Lower lobe of right lung (tissue), 2 donors: ENCODE measurements around the gene KAT6B. TPM values are rescaled to one million over a fixed set of nuclear protein-coding genes. Genes with fewer than 3 reads are reported as not detected.

Source experiments
- ATAC-seq, 2 donors: fragments of 200-7000 bp; cut with Tn5 transposase; one replicate each; pipeline ENCODE4 v1.9.1; 2020 to 2022; ENCODE audit warnings: mild to moderate bottlenecking in 2 of 2, moderate library complexity in 2 of 2
- DNase-seq: peaks from one replicate; pipeline ENCODE4 v3.0.0-alpha.2; 2020
- H3K27ac ChIP-seq: fragments of 200-600 bp; one replicate; pipeline ENCODE4 v1.8.0; 2022
- H3K27me3 ChIP-seq: fragments of 200-600 bp; one replicate; pipeline ENCODE4 v1.8.0; 2022; ENCODE audit warnings: low read depth
- H3K36me3 ChIP-seq: fragments of 200-600 bp; one replicate; pipeline ENCODE4 v1.8.0; 2022; ENCODE audit warnings: mild to moderate bottlenecking
- H3K4me1 ChIP-seq: fragments of 200-600 bp; one replicate; pipeline ENCODE4 v1.8.0; 2022
- H3K4me3 ChIP-seq: fragments of 200-600 bp; one replicate; pipeline ENCODE4 v1.8.0; 2022; ENCODE audit warnings: mild to moderate bottlenecking
- H3K9me3 ChIP-seq: fragments of 200-600 bp; one replicate; pipeline ENCODE4 v1.8.0; 2022
- intact Hi-C: fragments of 100-400 bp; cut with DNase I; formaldehyde crosslinking; loops from one replicate; pipeline ENCODE4 v1.11.0; 2022
- total RNA-seq: library from RNA; stranded (reverse); fragmentation: NEBNext Ultra II Directional; extraction: Animal tissue kit (Norgen Biotek cat#: 25700); gene quantifications from one replicate; pipeline ENCODE4 v1.2.1, GENCODE V29; 2021
- TF ChIP-seq, protein P1 (sequence below): fragments of 200-600 bp; IDR thresholded peaks from one replicate; pipeline ENCODE4 v1.8.0; 2022; ENCODE audit warnings: antibody characterized with exemption, mild to moderate bottlenecking
- donor health status: DM: no; HTN: yes; CAD: no; lungs with severe emphysema.

KAT6B gene
- total RNA-seq, 1 donor from 2014 or later: 46.3 TPM

- intact Hi-C loops: no loop called here
- Histone ChIP-seq H3K4me3 (no peak overlapping the region), H3K36me3 (no peaks in the 10 kb centered on the region), H3K4me1 (peaks cover 28% of the 10 kb centered on the region), H3K27ac (no peak overlapping the region), H3K9me3 (no peaks in the 10 kb centered on the region), H3K27me3 (no peaks in the 10 kb centered on the region)
- TF ChIP-seq, protein P1, sequence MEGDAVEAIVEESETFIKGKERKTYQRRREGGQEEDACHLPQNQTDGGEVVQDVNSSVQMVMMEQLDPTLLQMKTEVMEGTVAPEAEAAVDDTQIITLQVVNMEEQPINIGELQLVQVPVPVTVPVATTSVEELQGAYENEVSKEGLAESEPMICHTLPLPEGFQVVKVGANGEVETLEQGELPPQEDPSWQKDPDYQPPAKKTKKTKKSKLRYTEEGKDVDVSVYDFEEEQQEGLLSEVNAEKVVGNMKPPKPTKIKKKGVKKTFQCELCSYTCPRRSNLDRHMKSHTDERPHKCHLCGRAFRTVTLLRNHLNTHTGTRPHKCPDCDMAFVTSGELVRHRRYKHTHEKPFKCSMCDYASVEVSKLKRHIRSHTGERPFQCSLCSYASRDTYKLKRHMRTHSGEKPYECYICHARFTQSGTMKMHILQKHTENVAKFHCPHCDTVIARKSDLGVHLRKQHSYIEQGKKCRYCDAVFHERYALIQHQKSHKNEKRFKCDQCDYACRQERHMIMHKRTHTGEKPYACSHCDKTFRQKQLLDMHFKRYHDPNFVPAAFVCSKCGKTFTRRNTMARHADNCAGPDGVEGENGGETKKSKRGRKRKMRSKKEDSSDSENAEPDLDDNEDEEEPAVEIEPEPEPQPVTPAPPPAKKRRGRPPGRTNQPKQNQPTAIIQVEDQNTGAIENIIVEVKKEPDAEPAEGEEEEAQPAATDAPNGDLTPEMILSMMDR: no peak
- ATAC-seq (peak; percentile 13 to 18), DNase-seq (no peak)
Measured at GRCh38 chr10:74900297-74900696, 73.9 kb downstream of the KAT6B start.

DNA sequence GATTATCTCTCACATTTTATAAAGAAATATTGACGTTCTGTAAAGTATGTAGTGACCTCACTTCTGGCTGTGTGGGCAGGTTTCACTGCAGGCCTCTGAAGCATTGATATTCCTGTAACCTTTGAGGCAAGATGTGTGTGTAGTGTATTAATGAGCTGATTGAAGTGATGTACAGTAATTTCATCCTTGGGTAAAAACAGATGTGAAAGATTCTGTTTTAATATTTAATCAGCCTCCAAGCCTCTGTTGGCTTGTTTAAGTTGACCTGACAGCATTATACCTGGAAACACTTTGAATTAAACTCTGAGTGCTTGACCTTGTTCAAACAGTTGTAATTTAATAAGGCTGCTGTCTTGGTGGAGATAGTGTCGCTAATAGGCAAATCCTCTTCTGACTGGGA is 74.9 kb downstream of the KAT6B start:
- H3K27me3 ChIP-seq: no peaks in the 10 kb centered on the region
- TF ChIP-seq, protein P1: no peak
- H3K27ac ChIP-seq: no peak overlapping the region
- H3K9me3 ChIP-seq: no peaks in the 10 kb centered on the region
- intact Hi-C loops: no loop called here
- DNase-seq: no peak
- H3K36me3 ChIP-seq: no peaks in the 10 kb centered on the region
- peaks cover 28% of the 10 kb centered on the region for H3K4me1 ChIP-seq
- no peak overlapping the region for H3K4me3 ChIP-seq
- no peak for ATAC-seq

GRCh38 chr10:74901867-74902450 is 75.6 kb downstream of the KAT6B start:
- Histone ChIP-seq H3K27ac (no peak overlapping the region), H3K4me1 (peaks cover 28% of the 10 kb centered on the region), H3K36me3 (no peaks in the 10 kb centered on the region), H3K4me3 (no peak overlapping the region), H3K9me3 (no peaks in the 10 kb centered on the region), H3K27me3 (no peaks in the 10 kb centered on the region)
- intact Hi-C loops: no loop called here
- no peak for ATAC-seq
- no peak for DNase-seq
- TF ChIP-seq, protein P1: no peak

GRCh38 chr10:74903491-74903890 is 77.1 kb downstream of the KAT6B start:
- peaks cover 13% of the 10 kb centered on the region for H3K4me1 ChIP-seq
- DNase-seq: no peak

DNA sequence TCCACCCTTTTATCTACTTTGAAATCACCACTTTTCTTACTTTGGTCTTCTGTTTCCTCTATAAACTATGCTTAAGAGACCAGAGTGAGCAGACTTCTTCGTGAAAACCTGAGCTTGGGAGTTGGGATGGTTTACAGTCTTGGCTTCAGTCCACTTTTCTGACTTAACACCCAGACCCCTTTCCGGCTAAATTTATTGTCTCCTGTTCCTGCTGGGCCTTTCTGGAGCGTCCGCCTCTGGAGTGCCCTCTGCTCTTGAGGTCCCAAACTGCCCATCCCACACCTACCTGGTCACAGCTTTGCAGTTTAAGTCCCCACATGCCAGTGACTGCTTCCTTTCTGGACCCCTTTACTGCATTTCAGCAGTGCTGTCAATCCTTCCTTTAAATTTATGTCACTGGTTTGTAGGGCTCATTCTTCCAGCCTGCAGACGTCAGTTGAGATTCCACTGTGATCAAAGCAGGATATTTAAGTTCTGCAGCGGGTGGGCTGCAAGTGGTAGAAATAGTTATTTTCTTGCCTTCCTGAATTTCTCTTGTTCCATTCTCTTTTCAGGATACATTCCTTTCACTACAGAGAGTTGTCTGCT is 80.3 kb downstream of the KAT6B start:
- DNase-seq (no peak), ATAC-seq (no peak)
- H3K36me3 ChIP-seq: no peaks in the 10 kb centered on the region
- peaks cover 5% of the 10 kb centered on the region for H3K4me1 ChIP-seq
- no peaks in the 10 kb centered on the region for H3K27me3 ChIP-seq
- H3K27ac ChIP-seq: no peak overlapping the region
- TF ChIP-seq, protein P1: no peak
- intact Hi-C loops: no loop called here
- H3K4me3 ChIP-seq: no peak overlapping the region
- H3K9me3 ChIP-seq: no peaks in the 10 kb centered on the region

More at GRCh38 chr10:74903491-74903890, 77.1 kb downstream of the KAT6B start:
- H3K27me3 ChIP-seq: no peaks in the 10 kb centered on the region
- no peaks in the 10 kb centered on the region for H3K36me3 ChIP-seq
- no peak for ATAC-seq
- no peak overlapping the region for H3K27ac ChIP-seq
- no peaks in the 10 kb centered on the region for H3K9me3 ChIP-seq
- intact Hi-C loops: no loop called here
- no peak overlapping the region for H3K4me3 ChIP-seq
- TF ChIP-seq, protein P1: no peak
